HepG2 (cell line): Measurements from ENCODE around the gene HEYL. TPM values are rescaled to one million over a fixed set of nuclear protein-coding genes. Genes with fewer than 3 reads are reported as not detected.

ENCODE experiments used
- KDM3A ChIP-seq: IDR thresholded peaks from 2 replicates; pipeline ENCODE4 v1.6.1; 2018; ENCODE audit warnings: low read depth, missing compliant biosample characterization
- MTA3 ChIP-seq: sonication (generic); formaldehyde crosslinking; IDR thresholded peaks from 2 replicates; pipeline ENCODE4 v1.4.0; 2020; ENCODE audit warnings: missing genetic modification reagents
- NFE2 ChIP-seq: sonication (generic); formaldehyde crosslinking; IDR thresholded peaks from 2 replicates; pipeline ENCODE4 v1.4.0; 2020; ENCODE audit warnings: missing genetic modification reagents
- PRDM15 ChIP-seq: sonication (generic); formaldehyde crosslinking; IDR thresholded peaks from 2 replicates; pipeline ENCODE4 v1.4.0; 2020; ENCODE audit warnings: missing genetic modification reagents
- RARG ChIP-seq: sonication (generic); formaldehyde crosslinking; IDR thresholded peaks from 2 replicates; pipeline ENCODE4 v1.4.0; 2020; ENCODE audit warnings: low read depth, mild to moderate bottlenecking, missing genetic modification reagents
- RFX3 ChIP-seq: IDR thresholded peaks from 2 replicates; pipeline ENCODE4 v1.6.1; 2016; ENCODE audit warnings: missing biosample characterization, missing genetic modification reagents
- SPEN ChIP-seq: sonication (generic); formaldehyde crosslinking; IDR thresholded peaks from 2 replicates; pipeline ENCODE4 v1.5.1; 2020; ENCODE audit warnings: low read depth, mild to moderate bottlenecking, missing genetic modification reagents
- ZBED4 ChIP-seq: sonication (generic); formaldehyde crosslinking; IDR thresholded peaks from 2 replicates; pipeline ENCODE4 v1.4.0; 2020; ENCODE audit warnings: missing genetic modification reagents, borderline replicate concordance
- ZFY ChIP-seq: sonication (generic); formaldehyde crosslinking; IDR thresholded peaks from 2 replicates; pipeline ENCODE4 v1.4.0; 2020; ENCODE audit warnings: missing genetic modification reagents
- ZNF101 ChIP-seq: sonication (generic); formaldehyde crosslinking; IDR thresholded peaks from 2 replicates; pipeline ENCODE4 v1.4.0; 2020; ENCODE audit warnings: mild to moderate bottlenecking, low read depth, missing genetic modification reagents, borderline replicate concordance
- ZNF30 ChIP-seq: sonication (generic); formaldehyde crosslinking; IDR thresholded peaks from 2 replicates; pipeline ENCODE4 v1.5.0; 2020; ENCODE audit warnings: mild to moderate bottlenecking, missing genetic modification reagents
- polyA plus RNA-seq, 8 experiments: library from polyadenylated mRNA; depleted of rRNA in 3 of 8; stranded (reverse) in 7 of 8; unstranded in 1 of 8; fragments of >200 nt; fragmentation: Illumina TruSeq in 4 of 8; extraction: Trizol in 4 of 8; gene quantifications; 2 replicates each; pipeline versions ENCODE4 v1.2.1 to v1.2.3, GENCODE V29; 2011 to 2016; ENCODE audit warnings: low read depth in 4 of 8, missing spikeins in 1 of 8, mixed read lengths in 1 of 8; ENCODE audit not compliant: insufficient read depth in 1 of 8
- total RNA-seq, 5 experiments: library from RNA; depleted of rRNA; stranded (reverse); fragments of >200 nt; fragmentation: Illumina TruSeq; extraction: Trizol; gene quantifications; 2 replicates each; pipeline ENCODE4 v1.2.3, GENCODE V29; 2016; ENCODE audit warnings: low read depth in 1 of 5
- TF ChIP-seq, protein P1 (sequence below): sonication (generic); formaldehyde crosslinking; IDR thresholded peaks from 2 replicates; pipeline ENCODE4 v1.4.0; 2020; ENCODE audit warnings: missing genetic modification reagents, borderline replicate concordance
- TF ChIP-seq, protein P2 (sequence below): sonication (generic); formaldehyde crosslinking; IDR thresholded peaks from 2 replicates; pipeline ENCODE4 v1.5.1; 2020; ENCODE audit warnings: missing genetic modification reagents, mild to moderate bottlenecking, borderline replicate concordance

Gene HEYL
- total and polyA plus RNA-seq, 2 of the 13 experiments (the other 11 are each of a cell fraction or from before 2014, with no cell fraction given), result 0.03 to 0.04 TPM

DNA sequence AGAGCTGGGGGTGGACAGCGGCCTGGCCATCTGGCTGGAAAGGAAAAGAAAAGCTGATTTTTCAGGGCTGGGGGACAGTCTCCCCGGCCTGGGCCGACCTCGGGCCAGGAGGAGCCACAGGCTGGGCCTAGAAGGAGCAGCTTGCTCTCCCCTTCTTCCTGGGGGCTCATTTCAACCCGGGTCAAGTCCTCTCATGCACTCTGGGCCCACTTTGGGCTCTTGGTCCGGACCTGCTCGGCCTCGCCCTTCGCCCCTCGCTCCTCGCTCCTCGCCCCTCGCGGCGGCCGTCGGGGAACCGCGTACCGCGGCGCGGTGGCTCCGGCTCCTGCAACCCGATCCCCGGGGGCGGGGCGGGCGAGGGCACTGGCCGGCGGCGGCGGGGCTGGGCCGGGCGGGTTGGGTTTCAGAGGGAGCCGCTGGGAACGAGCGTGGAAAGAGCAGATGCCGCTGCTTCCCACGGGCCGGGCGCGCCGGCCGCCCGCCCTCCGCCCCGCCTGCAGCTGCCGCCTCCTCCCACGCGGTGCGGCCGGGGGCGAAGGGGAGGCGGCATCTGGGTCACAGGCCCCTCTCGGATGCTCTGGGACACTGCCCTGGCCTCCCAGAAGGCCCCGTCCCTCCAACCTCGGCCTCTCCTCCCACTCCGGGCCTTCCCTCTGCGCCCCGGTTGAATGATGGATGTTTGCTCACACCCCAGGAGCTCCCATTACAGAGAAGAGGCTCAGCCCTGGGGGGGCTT is 6.6 kb downstream of the HEYL start (continued):
- TF ChIP-seq, protein P1, sequence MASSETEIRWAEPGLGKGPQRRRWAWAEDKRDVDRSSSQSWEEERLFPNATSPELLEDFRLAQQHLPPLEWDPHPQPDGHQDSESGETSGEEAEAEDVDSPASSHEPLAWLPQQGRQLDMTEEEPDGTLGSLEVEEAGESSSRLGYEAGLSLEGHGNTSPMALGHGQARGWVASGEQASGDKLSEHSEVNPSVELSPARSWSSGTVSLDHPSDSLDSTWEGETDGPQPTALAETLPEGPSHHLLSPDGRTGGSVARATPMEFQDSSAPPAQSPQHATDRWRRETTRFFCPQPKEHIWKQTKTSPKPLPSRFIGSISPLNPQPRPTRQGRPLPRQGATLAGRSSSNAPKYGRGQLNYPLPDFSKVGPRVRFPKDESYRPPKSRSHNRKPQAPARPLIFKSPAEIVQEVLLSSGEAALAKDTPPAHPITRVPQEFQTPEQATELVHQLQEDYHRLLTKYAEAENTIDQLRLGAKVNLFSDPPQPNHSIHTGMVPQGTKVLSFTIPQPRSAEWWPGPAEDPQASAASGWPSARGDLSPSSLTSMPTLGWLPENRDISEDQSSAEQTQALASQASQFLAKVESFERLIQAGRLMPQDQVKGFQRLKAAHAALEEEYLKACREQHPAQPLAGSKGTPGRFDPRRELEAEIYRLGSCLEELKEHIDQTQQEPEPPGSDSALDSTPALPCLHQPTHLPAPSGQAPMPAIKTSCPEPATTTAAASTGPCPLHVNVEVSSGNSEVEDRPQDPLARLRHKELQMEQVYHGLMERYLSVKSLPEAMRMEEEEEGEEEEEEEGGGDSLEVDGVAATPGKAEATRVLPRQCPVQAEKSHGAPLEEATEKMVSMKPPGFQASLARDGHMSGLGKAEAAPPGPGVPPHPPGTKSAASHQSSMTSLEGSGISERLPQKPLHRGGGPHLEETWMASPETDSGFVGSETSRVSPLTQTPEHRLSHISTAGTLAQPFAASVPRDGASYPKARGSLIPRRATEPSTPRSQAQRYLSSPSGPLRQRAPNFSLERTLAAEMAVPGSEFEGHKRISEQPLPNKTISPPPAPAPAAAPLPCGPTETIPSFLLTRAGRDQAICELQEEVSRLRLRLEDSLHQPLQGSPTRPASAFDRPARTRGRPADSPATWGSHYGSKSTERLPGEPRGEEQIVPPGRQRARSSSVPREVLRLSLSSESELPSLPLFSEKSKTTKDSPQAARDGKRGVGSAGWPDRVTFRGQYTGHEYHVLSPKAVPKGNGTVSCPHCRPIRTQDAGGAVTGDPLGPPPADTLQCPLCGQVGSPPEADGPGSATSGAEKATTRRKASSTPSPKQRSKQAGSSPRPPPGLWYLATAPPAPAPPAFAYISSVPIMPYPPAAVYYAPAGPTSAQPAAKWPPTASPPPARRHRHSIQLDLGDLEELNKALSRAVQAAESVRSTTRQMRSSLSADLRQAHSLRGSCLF (CRISPR knock-in tag), result no peak
- peak; percentile 35; the same call in 1 of the 2 replicates for TF ChIP-seq ZFY (CRISPR knock-in tag)
- no peak for TF ChIP-seq PRDM15
- no peak for TF ChIP-seq NFE2 (CRISPR knock-in tag)
- TF ChIP-seq ZBED4, result peak; percentile 26; the same call in 1 of the 2 replicates
- no peak for TF ChIP-seq KDM3A (CRISPR knock-in tag)
- TF ChIP-seq ZNF30 (CRISPR knock-in tag), result no peak
- TF ChIP-seq SPEN (CRISPR knock-in tag), result no peak
- TF ChIP-seq, protein P2, sequence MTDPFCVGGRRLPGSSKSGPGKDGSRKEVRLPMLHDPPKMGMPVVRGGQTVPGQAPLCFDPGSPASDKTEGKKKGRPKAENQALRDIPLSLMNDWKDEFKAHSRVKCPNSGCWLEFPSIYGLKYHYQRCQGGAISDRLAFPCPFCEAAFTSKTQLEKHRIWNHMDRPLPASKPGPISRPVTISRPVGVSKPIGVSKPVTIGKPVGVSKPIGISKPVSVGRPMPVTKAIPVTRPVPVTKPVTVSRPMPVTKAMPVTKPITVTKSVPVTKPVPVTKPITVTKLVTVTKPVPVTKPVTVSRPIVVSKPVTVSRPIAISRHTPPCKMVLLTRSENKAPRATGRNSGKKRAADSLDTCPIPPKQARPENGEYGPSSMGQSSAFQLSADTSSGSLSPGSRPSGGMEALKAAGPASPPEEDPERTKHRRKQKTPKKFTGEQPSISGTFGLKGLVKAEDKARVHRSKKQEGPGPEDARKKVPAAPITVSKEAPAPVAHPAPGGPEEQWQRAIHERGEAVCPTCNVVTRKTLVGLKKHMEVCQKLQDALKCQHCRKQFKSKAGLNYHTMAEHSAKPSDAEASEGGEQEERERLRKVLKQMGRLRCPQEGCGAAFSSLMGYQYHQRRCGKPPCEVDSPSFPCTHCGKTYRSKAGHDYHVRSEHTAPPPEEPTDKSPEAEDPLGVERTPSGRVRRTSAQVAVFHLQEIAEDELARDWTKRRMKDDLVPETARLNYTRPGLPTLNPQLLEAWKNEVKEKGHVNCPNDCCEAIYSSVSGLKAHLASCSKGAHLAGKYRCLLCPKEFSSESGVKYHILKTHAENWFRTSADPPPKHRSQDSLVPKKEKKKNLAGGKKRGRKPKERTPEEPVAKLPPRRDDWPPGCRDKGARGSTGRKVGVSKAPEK (CRISPR knock-in tag), result no peak
- TF ChIP-seq MTA3, result no peak
- TF ChIP-seq ZNF101 (CRISPR knock-in tag), result no peak
- no peak for TF ChIP-seq RFX3 (CRISPR knock-in tag)
- no peak for TF ChIP-seq RARG (CRISPR knock-in tag)
